A673 (cell line): ENCODE data around the gene TCF7.

Experiments
- CTCF ChIP-seq: fragments of 300-800, 200-600 bp; sonication (generic); conservative IDR thresholded peaks from 2 replicates; pipeline ENCODE4 v1.5.1; 2017; ENCODE audit warnings: low read depth, mild to moderate bottlenecking, antibody characterized with exemption, low read length, moderate library complexity, mixed read lengths
- EZH2 ChIP-seq: fragments of 200-600 bp; sonication (generic); IDR thresholded peaks from 2 replicates; pipeline ENCODE4 v1.6.1; 2017; ENCODE audit warnings: borderline replicate concordance, low read depth, mild to moderate bottlenecking, mixed read lengths, antibody characterized with exemption, low read length; ENCODE audit not compliant: poor library complexity, severe bottlenecking

- TF ChIP-seq CTCF (no peak), EZH2 (no peak)
These were observed 47.3 kb downstream of the TCF7 start for GRCh38 chr5:134161513-134162395.
